Astrocyte (in vitro differentiated cells and primary cell): Measurements from ENCODE around the gene TTLL9.

Experiments used
- CTCF ChIP-seq: IDR thresholded peaks from 2 replicates; pipeline ENCODE4 v1.5.1; 2011; ENCODE audit warnings: low read depth, mild to moderate bottlenecking, inconsistent platforms, low read length, moderate library complexity; ENCODE audit not compliant: insufficient read depth
- EZH2 ChIP-seq: IDR thresholded peaks from 2 replicates; pipeline ENCODE4 v1.6.1; 2012; ENCODE audit warnings: mild to moderate bottlenecking, low read length, inconsistent platforms; ENCODE audit not compliant: insufficient read depth

GRCh38 chr20:31861135-31861384 lies 9.4 kb upstream of the TTLL9 start:
- no peak for TF ChIP-seq CTCF
- TF ChIP-seq EZH2, result no peak
